HG03139 (cell line): ENCODE data around the gene PTPRQ.
"Not testable (repeated sequence)": the region's sequence is repeated elsewhere in the genome, so short reads cannot be mapped to it uniquely, and the experiment has no call there.

ENCODE experiments used
- ATAC-seq: cut with Tn5 transposase; IDR thresholded peaks from one replicate; pipeline ENCODE4 v1.9.1; 2021; ENCODE audit not compliant: unreplicated experiment

Gene PTPRQ

DNA sequence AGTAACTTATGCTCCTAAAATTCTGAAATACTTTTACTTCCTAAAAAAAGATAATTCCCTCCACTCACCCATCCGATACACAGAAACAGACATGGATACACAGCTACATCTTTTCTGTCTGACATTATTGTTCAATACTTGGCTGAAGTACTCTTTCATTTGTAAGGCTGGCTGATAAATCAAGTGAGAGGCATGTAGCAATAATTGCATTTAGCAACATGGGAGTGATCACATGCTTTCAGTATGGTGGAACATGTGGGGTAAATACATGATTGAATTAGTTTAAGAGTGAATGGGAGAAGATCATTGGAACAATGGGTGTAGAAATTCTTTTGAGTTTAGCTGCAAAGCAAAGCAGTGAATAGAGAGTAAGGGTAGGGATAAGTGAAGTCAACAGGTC, 25.6 kb downstream of the PTPRQ start:
- ATAC-seq = no peak

DNA sequence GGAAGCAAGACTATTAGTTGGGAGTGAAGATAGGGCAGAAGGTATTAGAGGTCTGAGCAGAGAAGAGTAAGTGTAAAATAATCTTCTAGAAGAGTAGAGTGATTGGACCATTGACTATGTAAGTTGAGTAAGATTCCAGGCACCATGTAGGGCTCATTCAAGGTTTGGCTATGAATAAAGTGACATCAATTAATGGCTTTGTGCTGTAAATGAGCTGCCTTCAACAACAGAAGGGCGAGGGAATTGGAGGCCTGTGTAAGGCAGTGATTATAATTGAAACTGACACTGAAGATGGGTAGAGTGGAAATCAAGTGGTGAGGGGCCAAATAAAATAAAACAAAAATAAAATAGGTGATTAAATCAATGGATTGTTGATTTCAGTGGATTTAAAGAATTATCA, 26.4 kb downstream of the PTPRQ start:
- no peak for ATAC-seq

DNA sequence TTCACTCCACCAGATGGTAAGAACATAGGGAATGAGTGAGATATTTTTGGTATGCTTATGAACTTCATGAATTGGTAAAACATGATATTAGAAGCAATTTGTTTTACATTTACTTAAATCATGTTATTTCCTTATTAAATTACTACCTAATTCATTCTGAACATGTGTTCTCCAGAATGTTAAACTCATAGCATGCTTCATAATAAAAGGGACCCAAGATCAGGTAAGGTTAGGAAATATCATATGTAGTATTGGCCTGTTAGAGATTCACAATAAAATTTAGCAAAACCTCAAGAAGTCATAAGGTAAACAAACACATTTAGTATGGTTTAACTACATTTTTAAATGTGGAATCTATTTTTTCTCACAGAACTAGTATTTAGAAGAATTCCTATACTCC, 28.2 kb downstream of the PTPRQ start:
- no peak for ATAC-seq

DNA sequence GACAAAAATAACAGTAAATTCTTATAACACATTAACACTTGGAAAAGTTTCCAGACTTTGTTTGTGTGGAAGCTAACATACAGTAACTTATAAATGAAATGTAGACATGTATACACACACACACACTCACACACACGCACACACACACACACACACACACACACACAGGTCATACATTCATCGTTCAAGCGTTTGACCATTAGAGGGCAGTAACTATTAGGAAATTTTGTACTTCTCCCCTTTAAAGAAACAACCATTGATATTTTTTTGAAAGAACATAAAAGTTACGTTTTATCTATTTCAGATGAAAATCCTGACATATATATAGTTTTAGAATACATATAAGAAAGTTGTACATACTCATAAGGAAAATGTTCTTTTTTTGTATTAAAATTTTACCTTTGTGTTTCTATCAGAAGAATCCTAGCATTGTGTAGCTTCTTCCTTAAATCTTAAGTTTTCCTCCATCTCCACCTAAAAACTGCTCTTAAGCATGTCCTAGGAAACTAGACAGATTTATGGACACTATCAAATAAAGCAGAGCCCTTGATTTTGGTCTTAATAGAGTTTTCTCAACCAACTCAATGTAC, 29.0 kb downstream of the PTPRQ start:
- ATAC-seq = no peak

DNA sequence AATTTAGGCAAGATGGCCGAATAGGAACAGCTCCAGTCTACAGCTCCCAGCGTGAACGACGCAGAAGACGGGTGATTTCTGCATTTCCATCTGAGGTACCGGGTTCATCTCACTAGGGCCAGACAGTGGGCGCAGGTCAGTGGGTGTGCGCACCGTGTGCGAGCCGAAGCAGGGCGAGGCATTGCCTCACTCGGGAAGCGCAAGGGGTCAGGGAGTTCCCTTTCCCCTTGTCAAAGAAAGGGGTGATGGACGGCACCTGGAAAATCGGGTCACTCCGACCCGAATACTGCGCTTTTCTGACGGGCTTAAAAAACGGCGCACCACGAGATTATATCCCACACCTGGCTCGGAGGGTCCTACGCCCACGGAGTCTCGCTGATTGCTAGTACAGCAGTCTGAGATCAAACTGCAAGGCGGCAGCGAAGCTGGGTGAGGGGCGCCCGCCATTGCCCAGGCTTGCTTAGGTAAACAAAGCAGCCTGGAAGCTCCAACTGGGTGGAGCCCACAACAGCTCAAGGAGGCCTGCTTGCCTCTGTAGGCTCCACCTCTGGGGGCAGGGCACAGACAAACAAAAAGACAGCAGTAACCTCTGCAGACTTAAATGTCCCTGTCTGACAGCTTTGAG, 33.6 kb downstream of the PTPRQ start:
- not testable (repeated sequence) for ATAC-seq

DNA sequence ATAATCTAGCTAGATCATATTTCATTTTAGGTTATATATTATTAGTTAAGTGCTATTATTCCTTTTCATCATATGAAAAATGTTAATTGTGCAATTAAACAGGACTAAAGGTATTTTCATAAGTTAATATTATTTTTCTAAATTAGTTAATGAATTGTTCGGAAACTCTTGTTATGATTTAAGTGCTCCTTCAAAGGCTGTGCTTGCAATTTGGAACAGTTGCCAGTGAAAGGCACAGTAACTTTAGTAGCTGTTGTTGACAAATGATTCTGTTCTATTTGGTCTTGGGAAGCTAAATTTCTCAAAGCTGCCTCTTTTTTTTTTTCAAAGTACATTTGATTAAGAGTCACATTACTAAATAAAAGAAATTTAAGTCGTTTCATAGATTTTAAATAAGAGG, 40.7 kb downstream of the PTPRQ start:
- no peak for ATAC-seq

DNA sequence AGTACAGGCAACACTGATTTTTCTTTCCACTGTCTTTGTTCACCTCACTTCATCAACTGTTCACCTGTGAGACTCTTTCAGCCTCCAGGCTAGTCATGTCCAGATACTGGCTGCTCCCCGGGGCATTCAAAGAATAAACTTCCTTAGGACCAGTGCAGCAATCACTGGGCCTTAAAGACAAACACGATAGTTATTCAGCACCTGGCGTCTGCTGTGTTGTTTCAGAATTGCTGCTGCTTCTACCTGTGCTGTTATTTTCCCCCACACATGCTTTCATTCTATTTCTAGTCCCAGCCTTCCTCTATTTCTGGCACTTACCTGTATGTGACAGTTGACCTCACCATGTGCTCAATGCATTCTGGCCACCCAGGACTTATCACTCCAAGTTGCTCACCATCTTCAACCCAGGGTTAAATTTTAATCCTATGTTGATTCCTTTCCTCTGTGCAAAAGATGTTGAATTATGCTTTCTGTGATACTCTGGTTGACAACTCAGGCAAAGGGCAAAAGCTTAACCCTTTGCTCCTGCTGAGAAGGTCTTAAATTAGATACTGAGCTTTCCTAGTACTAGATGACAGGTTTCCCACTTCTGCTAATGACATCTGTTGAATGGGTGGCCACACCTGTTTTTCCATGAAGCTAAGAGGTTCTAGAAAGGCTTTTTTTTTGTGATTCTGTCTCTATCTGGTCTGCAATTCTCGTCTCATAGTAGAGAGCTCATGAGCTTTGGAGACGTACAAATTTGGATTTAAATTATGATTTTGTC, 41.4 kb downstream of the PTPRQ start:
- no peak for ATAC-seq

DNA sequence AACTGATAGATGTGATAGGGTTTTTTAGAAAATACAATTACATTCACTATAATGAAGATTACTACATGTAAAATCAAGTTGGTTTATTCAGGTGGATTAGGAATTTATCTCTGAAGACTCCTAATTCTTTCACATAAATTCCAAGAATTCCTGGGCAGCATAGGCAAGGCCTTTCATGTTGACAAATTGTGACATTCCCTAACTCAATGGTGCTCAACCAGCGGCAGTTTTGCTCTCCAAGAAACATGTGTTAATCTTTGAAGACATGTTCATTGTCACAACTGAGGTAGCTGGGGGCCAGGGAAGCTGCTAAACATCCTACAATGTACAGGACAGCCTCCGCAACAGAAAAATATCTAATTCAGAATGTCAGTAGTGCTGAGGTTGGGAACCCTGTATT, 46.3 kb downstream of the PTPRQ start:
- ATAC-seq = no peak

DNA sequence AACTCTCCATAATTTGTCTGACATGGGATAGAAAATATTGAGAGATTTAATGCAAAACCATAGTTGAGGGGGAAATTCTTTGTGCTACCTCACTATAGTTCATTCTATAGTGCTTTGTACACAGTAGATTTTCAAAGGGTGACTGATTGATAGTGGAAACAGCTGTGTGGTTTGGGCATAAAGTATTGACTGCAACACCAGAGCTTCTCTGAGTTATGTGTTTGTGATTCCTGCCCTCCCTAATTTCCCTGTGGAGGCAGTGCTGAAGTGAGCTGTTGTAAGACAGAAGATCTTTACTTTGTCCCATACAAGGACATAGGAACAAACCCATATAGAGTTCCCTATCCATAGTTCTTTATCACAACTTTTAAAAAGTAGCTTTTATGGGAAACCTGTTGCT, 47.1 kb downstream of the PTPRQ start:
- ATAC-seq = no peak

DNA sequence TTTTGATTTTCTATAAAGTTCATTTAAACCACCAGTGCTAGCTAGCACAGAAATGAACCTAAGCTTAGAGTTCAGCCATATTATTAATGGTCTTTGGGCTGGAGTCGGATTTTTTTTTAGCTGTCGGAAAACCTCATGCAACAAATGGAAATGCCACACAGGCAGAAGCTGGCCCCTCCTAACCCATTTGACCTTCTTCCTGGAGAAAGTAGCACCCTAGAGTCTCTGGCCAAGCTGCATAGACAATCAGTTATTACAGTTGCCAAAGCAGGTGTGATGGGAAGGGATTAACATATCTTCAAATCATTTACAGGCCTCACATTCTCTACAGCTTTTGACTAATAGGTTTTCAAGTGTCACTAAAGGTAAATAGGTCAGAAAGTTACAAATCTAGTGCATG, 49.4 kb downstream of the PTPRQ start:
- ATAC-seq = no peak

DNA sequence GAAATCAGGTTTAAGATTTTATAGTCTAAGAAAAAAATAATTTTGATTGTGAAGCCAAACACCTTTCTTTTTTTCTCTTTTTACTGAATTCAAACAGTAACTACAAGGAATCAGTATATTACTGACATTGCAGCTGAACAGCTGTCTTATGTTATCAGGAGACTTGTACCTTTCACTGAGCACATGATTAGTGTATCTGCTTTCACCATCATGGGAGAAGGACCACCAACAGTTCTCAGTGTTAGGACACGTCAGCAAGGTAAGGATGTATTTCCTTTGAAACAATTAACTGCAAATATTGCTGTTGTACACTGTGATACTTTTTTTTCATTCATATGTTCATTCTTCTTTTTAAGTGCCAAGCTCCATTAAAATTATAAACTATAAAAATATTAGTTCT, 50.8 kb downstream of the PTPRQ start:
- ATAC-seq = no peak

DNA sequence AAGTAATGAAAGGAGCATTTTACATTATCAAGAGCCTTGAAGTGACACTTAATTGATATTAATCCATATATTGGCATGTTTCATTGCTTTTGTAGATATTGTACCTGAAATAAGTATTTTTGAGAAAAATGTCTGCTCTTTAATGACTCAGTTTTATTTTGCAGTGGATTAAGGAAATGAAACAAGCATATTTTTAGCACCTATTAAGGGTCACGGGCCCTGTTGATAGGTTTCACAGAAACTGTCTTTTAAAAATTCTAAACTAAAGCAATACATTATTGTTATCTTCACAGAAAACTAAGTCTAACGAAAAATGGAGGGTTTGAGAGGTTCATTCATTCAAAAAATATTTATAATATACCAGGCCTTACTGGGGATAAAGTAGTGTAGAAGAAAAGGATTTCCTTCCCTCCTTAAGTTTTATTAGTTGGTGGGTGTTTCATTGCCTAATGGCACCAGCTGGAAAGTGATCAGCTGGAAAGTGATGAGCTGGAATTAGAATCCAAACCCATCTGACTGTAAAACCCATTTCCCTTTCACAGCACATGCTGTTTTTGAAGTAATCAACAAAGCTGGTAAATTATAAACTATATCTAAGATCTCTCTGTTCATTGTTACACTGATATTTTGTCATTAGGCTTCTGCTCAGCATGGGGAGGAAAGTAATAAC, 54.2 kb downstream of the PTPRQ start:
- no peak for ATAC-seq

DNA sequence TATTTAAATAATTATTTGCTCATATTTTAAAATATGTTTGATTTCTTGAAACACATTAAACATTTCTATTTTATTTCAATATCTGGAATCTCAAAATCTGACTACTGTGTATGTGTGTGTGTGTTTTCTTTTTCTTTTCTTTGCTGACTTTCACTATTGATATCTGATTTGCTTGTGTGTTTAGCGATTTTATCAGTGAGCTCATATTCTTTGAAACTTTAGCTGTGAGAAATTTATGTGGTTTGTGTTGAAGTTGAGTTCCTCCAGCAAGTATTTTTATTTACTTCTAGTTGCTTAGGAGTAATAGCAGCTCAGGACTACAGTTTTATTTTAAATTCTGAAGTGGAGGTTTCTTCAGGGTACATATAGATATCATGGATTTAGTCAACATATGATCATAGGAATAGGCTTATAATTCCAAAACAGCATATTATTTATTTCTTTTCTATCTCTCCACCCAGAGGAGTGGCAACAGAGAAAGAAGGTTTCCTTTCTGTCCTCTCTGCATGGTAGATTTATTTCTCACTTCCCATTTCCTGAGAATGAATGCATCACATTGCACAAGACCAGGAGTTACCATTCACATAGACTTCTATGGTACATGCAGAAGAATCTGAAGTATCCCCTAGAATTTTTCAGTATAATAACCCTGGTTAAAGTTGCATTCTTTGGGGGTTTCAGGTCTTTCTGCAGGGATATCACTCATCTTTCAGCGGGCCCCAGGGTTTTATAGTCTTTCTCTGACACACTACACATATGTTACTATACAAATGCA, 60.5 kb downstream of the PTPRQ start:
- ATAC-seq = no peak

DNA sequence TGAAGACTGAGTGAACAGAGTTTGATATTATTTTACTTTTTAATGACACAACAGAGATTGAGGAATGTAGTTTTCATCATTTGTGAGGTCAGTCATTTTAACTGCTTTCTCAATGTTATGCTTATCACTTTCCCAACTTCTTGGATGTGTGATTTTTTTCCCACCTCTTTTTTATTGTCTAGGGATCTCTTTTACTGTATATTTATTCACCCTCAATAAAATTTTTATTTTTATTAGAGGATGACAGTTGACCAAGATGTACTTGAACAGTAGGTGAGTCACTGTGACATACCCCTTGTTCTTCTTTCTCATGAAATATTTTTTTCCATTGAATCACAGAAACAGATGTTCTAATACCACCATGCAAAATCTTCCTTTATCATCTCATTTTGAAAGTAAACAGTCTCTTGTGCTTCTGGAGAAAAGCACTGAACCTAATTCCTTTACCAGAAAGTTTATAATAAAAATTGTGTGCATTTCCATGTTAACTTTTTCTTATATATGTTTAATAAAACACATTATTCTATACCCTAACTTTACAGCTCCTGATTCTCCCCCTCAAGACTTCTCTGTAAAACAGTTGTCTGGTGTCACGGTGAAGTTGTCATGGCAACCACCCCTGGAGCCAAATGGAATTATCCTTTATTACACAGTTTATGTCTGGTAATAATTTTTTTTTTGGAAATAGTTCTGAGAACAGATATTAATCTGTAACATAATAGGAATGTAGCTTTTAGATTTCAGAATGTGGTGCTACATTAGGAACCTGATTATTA, 65.9 kb downstream of the PTPRQ start:
- no peak for ATAC-seq

DNA sequence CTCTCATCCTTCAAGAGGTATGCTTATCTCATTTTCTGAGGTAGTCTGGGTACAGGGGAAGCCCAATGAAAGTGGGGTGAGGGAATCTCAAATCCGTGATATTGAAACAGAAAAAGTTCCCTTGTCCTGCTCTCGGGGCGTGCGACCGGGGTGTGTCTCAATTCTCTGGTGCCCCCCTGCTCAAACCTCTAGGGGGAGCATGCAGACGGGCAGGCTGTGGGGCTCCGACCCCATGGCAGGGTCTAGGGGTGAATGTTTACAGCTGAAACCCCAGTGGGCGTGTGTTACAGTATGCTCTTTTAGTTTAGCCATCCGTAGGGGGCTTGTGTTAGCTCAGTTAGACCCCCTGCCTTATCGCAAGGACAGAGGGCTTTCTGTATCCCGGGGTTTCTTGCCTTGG, 68.7 kb downstream of the PTPRQ start:
- no peak for ATAC-seq

DNA sequence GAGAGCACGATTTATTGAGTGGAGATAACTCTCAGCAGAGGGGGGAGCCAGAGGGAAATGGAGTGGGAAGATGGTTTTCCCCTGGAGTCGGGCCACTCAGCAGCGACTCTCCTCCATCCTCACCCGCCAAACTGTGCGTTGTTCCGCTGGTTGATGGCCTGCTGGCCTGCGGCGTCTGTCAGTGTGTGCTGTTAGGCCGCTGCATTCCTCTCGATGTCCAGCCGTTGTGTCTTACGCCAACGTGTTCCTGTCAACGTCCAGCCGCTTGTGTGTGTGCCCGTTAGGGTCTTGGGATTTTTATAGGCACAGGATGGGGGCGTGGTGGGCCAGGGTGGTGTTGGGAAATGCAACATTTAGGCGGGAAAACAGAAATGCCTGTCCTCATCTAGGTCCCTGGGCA, 69.2 kb downstream of the PTPRQ start:
- no peak for ATAC-seq

DNA sequence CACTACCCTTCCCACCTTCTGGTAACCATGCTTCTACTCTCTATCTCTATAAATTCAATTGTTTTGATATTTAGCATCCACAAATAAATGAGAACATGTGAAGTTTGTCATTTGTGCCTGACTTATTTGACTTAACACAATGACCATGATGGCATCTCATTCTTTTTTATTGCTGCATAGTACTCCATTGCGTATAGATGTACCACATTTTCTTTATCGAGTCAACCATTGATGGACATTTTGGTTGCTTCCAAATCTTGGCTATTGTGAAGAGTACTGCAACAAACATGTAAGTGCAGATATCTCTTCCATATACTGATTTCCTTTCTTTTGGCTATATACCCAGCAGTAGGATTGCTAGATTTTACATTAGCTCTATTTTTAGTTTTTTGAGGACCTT, 73.6 kb downstream of the PTPRQ start:
- ATAC-seq = no peak

DNA sequence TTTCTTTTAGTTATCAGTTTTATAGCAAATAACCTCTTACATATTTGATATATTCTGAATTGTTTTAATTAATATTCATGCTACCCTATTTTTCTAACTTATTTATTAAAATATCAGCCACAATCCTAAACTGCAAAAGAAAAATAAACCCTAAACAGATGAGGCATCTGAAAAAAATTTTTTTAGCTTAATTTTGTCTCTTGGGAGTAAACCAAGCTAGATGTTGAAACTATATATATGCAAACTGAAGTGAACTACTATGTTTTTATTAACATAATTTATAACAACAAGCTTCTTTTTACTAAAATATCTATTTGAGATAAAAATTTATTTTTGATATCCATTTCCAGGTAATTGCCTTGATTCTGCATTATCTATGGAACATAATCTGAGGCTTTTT, 87.6 kb downstream of the PTPRQ start:
- ATAC-seq = no peak

DNA sequence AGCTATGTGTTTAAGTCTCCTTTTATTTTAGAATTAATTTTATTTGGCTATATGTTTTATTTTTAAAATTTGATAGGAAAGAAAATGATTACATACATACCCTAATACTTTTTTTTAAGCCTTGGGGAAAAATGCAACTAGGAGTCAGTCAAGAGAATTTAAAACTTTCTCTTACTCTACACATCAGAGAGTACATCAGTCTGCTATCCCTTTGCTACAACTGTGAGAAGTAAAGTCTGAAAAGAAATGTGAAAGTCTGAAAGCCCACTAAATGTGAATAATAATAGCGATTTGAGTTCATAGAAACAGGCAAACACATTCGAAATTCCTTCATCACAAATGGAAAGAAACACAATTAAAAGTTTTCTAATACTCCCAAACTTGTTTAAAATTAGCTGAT, 95.0 kb downstream of the PTPRQ start:
- ATAC-seq = no peak

DNA sequence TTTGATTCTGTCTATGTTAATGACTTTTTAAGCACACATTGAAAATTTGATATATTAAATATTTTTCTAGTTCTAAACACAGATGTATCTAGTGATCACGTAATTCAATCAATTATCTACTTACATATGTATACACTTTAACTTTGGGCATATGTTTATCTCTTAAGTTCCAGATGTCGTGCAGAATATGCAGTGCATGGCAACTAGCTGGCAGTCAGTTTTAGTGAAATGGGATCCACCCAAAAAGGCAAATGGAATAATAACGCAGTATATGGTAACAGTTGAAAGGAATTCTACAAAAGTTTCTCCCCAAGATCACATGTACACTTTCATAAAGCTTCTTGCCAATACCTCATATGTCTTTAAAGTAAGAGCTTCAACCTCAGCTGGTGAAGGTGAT, 105.3 kb downstream of the PTPRQ start:
- ATAC-seq = no peak

DNA sequence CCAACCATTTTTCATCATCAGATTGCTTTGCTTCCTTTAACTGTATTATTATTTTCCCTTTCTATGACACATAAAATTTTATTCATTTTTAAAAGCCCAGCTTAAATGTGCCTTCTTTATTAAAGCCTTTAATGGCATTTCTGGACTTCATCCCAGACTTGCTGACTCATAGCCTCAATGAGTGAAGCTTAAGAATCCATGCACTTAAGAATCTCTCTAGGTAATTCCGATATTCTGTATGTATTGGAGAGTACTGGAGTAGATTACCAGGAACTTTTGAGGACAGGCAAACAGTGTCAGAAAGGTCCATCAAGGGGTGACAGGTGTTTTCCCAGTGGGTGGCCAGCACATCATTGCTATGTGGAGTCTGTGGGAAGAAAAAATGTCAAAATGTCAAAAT, 107.9 kb downstream of the PTPRQ start:
- ATAC-seq = no peak
